NOMO-1 treated with dmso at 0.1 percent for 144 hours (cell line): ENCODE data around the gene TNKS1BP1.
"Not testable (repeated sequence)": the region's sequence is repeated elsewhere in the genome, so short reads cannot be mapped to it uniquely, and the experiment has no call there.

ENCODE experiments used
- DNase-seq: peaks from one replicate; lab custom pipeline; 2025; ENCODE audit not compliant: unreplicated experiment; lab: John Stamatoyannopoulos, UW

TNKS1BP1 gene, protein sequence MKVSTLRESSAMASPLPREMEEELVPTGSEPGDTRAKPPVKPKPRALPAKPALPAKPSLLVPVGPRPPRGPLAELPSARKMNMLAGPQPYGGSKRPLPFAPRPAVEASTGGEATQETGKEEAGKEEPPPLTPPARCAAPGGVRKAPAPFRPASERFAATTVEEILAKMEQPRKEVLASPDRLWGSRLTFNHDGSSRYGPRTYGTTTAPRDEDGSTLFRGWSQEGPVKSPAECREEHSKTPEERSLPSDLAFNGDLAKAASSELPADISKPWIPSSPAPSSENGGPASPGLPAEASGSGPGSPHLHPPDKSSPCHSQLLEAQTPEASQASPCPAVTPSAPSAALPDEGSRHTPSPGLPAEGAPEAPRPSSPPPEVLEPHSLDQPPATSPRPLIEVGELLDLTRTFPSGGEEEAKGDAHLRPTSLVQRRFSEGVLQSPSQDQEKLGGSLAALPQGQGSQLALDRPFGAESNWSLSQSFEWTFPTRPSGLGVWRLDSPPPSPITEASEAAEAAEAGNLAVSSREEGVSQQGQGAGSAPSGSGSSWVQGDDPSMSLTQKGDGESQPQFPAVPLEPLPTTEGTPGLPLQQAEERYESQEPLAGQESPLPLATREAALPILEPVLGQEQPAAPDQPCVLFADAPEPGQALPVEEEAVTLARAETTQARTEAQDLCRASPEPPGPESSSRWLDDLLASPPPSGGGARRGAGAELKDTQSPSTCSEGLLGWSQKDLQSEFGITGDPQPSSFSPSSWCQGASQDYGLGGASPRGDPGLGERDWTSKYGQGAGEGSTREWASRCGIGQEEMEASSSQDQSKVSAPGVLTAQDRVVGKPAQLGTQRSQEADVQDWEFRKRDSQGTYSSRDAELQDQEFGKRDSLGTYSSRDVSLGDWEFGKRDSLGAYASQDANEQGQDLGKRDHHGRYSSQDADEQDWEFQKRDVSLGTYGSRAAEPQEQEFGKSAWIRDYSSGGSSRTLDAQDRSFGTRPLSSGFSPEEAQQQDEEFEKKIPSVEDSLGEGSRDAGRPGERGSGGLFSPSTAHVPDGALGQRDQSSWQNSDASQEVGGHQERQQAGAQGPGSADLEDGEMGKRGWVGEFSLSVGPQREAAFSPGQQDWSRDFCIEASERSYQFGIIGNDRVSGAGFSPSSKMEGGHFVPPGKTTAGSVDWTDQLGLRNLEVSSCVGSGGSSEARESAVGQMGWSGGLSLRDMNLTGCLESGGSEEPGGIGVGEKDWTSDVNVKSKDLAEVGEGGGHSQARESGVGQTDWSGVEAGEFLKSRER (N-terminal part only)

DNA sequence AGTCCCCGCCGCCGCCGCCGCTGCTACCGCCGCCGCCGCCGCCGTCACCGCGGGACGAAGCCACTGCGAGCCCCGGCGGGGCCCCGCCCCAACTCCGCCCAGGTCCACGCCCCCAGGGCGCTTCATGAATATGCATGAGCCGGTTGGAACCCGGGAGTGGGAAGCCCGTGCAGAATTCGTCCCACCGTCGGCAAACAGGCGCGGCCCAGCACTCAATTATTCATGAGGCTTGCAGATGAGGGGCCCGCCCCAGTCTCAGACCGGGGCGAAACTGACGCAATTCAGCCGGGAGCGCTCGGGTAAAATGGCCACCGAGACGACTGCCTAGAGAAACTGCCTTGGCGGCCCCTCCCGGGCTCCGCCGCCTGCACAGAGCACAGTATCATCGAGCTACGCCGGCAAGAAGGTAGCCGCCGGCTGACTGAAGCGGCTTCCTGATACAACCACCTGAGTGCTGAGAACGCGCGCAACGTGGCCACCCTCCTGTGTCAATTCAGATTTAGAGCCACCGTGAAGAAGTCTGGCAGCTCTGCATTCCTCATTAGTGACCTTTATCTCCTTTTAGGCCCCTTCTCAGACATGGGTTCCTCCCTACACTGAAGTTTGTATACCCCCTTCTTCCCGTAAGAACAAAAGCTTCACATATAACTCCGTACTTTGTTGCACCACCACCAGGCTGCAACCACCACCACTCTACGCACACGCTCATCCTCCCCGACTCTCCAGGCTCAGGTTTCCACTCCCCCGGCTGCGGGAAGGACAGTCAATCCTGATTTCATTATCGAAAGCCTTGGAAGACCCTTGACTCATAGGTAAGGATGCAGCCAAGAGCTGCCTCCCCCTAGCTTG lies at the start of gene TNKS1BP1:
TSS of gene TNKS1BP1 (minus strand) at position 67 of the 849 bp plus-strand sequence. CDS start 3,067 bp downstream, outside the sequence.
- DNase-seq, result peak; percentile 93

DNA sequence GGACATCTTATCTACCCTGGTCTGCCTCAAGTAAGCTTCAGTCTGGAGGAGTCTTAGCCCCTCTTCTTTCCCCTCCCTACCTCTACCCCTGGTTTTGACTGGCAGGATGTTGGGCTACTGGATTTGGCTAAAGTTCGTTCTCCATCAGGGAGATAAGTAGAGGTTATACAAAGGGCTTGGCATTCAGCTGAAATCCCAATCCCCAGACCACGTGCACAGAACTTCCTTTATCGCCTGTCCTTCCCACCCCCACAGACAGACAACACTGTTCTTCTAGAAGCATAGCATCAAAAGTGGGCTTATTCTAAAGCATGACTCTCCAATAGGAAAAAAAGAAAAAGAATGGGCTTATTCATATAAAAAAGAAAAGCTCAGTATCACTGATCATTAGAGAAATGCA lies 48.4 kb upstream of the TNKS1BP1 start:
- DNase-seq, result no peak

DNA sequence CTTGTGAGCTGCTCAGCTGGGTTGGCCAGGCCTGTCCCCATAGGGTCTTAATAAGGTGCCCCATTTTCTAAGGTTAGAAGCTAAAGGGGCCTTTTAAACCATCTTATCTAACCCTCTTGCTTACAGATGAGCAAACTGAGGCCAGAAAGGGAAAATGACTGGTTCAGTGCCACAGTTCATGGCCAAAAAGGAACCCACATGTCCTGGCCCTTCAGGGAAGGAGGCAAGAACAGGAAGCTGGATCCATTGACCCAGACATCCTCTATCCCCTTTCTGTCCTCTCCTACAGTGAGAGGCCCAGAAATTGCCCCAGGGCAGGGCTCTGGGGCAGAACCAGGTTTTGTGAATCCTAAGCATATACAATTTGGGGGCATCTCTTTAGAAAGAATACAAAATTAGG lies 46.2 kb upstream of the TNKS1BP1 start:
- no peak for DNase-seq

DNA sequence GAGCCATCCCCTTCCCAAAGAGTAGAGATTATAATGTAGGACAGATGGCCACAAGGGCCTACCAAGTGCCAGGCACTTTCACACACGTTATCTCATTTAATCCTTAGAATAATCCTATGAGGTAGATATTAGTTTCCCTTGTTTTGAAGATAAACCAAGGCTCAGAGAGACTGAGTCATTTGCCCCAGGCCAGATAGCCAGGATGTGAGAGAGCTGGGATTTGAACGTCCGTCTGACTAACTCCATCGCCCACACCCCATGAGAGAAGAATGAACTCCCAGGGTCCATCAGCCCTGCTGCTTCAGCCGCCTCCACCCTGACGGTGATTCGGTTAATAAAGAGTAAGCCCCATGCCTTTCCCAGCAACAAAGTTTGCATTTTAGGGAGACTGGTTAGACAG lies 45.5 kb upstream of the TNKS1BP1 start:
- DNase-seq, result no peak

DNA sequence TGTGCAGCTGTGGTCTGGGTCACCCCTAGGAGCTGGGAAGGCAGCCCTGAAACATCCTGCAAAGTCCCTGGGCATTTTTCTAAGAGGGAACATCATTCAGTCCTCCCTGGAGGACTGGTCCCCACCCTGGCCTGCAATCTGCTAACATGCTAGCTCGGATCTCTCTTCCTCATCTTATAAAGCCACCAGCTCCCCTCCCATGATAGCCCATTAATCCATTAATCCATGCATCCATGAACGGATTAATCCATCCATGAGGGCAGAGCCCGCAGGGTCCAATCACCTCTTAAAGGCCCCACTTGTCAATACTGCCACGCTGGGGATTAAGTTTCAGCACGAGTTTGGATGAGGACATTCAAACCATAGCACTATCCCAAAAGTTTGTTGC lies 44.1 kb upstream of the TNKS1BP1 start:
- no peak for DNase-seq

GRCh38 chr11:57368106-57368844 lies 43.5 kb upstream of the TNKS1BP1 start:
- DNase-seq, result no peak

- DNase-seq, result no peak
Measured at GRCh38 chr11:57364851-57365660, 40.3 kb upstream of the TNKS1BP1 start.

DNA sequence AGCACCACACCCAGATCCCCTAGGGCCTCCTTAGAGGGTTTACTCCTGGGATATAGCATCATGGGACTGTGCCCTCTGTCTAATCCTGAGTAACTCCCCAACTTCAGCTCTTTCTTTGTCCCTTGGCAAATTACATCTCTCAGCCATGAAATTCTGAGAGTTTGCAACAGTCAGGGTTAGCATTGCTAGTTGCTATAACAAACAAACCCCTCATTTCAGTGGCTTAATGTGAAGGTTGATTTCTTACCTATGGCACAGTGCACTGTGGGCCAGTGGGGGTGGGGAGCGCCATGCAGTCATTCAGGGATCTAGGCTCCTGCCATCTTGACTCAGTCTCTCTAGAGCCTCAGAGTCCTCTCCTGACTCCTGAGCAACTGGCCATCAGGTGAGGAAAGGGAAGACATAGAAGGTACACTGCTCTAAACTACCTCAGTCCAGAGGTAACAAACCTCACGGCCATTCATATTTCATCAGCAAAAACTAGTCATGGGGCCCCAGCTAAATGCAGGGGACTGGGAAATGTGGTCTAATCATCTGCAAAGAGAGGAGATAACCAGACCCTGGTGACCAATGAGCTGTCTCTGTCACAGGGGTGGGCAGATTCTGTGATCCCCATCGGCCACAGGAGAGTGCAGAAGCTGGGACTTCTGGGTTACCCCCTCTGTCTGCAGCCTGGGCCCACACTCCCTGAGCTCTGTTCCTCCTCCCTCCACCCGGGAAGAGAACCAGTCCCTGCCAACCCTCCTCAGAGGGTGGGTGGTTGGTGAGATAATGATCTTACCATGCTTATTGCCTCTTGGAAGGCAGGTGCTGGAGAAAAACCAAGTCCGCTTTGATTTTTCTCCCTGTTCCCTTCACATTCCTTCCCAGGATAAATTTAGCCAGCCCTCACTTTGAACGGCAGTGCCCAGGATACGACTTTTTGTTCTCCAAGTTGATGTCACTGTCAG lies 38.7 kb upstream of the TNKS1BP1 start:
- DNase-seq, result no peak

- no peak for DNase-seq
Measured at GRCh38 chr11:57361926-57362325, 37.2 kb upstream of the TNKS1BP1 start.

DNA sequence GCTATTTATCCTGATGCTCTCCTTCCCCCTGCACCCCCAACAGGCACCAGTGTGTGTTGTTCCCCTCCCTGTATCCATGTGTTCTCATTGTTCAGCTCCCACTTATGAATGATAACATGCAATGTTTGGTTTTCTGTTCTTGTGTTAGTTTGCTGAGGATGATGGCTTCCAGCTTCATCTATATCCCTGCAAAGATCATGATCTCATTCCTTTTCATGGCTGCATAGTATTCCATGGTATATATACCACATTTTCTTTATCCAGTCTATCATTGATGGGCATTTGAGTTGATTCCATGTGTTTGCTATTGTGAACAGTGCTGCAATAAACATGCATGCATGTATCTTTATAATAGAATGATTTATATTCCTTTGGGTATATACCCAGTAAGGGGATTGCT lies 36.7 kb upstream of the TNKS1BP1 start:
- DNase-seq, result not testable (repeated sequence)

- no peak for DNase-seq
Measured at GRCh38 chr11:57360991-57361390, 36.2 kb upstream of the TNKS1BP1 start.

DNA sequence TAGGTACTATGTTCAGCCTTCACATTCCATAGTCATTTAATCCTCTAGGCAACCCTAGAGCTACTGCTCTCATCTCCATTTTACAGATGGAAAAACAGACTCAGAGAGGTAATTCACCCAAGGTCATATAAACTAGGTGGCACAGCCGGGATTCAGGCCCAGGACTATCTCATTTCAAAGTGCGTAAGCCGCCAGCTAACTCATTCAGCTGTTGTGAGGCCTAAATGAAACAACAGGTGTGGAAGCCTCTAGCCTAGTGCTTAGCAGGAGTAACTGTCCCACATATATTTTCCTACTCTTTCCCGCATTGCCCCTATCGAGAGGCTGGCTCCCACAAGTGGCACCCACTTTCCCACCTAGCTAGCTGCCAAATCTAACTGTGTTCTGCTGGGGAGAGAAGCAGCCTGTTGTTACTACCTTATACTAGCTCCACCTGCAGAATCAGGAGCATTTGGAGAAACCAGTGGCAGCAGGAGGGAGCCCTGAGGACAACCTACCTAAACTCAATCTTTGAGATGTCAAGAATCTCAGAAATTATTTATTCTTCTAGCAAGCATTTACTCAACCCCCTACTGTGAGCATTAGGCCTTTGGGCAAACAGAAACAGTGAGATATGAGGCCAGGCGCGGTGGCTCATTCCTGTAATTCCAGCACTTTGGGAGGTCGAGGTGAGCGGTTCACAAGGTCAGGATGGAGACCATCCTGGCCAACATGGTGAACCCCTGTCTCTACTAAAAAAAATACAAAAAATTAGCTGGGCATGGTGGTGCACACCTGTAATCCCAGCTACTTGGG lies 35.3 kb upstream of the TNKS1BP1 start:
- no peak for DNase-seq

- DNase-seq, result no peak
Measured at GRCh38 chr11:57359396-57359795, 34.6 kb upstream of the TNKS1BP1 start.

- DNase-seq, result no peak
Measured at GRCh38 chr11:57358991-57359390, 34.2 kb upstream of the TNKS1BP1 start.

- DNase-seq, result no peak
Measured at GRCh38 chr11:57358543-57358961, 33.8 kb upstream of the TNKS1BP1 start.

DNA sequence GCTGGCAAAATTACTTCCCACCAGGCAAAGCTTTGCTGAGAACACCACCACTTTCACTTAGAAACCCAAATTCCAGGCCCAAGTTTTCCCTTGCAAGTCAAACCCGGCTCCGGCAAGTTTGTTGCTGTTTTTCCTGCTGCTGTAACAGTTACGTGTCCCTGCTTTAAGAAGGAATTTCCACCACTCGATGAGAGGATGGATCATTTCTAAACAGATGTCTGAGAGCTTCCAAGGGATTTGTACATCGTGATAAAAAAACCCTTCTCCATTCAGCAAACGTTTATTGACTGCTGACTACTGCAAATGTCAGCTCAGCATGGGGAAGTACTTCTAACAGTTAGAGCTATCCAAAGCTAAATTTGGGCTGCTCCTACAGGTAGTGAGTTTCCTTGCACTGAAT lies 33.1 kb upstream of the TNKS1BP1 start:
- DNase-seq, result no peak

DNA sequence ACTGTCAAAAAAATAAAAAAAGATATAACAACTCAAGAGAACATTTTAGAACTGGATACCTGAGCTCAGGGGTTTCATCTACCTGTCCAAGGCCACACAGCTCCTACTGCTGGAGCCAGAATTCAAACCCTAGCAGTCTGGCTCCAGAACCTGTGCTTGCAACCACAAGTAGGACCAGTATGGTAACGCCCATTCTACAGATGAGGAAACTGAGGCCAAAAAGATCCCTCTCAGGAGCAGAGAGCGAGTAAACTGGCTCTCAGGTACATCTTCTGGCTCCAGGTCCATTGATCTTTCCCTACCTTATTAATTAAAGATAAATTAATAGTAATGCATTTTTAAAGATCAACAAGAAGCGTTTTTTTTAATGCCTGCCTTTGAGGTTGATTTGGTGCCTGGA lies 32.6 kb upstream of the TNKS1BP1 start:
- DNase-seq, result no peak
